Measurements from ENCODE around the gene SPARC.

SPARC gene

GRCh38 chr5:151618907-151619306 is 67.8 kb downstream of the SPARC start:
- no peak for DNase-seq

- no peak for DNase-seq
Observed at GRCh38 chr5:151617841-151618710, 68.6 kb downstream of the SPARC start.

- DNase-seq, result no peak
Observed at GRCh38 chr5:151617383-151617840, 69.3 kb downstream of the SPARC start.

- no peak for DNase-seq
Observed at GRCh38 chr5:151615431-151615830, 71.3 kb downstream of the SPARC start.

- DNase-seq, result no peak
Observed at GRCh38 chr5:151614565-151614964, 72.2 kb downstream of the SPARC start.

GRCh38 chr5:151612689-151613427 is 73.9 kb downstream of the SPARC start:
- DNase-seq, result no peak

- DNase-seq, result no peak
Observed at GRCh38 chr5:151611127-151611775, 75.5 kb downstream of the SPARC start.

Measured in NCI-H2081 treated with DMSO at 0.1 percent for 48 hours (cell line).